IPS DF 19.7 (cell line): Measurements from ENCODE around the gene LCA5.
"Not testable (repeated sequence)": the region's sequence is repeated elsewhere in the genome, so short reads cannot be mapped to it uniquely, and the experiment has no call there.

ENCODE experiments used
- DNase-seq: peaks from one replicate; pipeline ENCODE4 v3.0.0-alpha.2; 2013; ENCODE audit warnings: low read depth, low spot score

The LCA5 gene

DNA sequence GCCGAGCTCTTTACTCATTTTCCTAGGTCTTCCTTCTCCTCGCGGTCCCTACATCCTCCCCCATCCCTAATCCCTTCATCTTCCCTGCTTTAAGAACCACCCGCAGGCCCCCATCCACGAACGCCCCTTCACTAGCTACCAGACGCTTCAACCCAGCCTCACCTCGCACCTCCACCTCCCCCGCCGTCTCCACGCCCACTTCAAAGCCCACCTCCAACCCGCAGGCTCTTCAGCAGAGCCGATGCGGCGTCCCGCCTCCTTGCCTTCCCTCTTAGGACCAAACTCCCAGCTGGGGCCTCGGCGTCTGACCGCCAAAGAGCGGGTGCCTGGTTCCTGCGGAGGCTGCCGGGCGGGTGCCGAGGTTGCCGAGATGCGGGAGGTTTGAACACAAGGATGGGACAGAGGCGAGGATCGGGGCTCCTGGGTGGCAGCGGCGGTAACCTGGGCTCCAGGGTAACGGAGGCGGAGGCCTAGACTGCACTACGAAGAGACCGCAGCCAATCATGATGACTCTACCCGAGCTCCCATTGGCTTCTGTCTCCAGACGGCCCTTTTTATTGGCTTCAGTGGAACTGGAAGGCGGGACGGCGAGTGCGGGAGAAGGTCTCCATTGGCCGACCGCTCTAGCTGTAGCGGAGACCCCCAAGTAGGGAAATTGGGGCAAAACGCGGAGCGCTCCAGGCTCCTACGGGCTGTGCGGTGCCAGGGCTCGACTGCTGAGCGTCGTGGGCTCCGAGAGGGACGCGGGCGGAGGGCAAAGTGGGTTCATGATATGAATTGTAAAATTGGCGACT lies at the start of gene LCA5:
Gene LCA5 (minus strand): TSS at position 477 of the 794 bp plus-strand sequence. CDS start 18,536 bp downstream, outside the sequence.
- DNase-seq: peak; percentile 94

DNA sequence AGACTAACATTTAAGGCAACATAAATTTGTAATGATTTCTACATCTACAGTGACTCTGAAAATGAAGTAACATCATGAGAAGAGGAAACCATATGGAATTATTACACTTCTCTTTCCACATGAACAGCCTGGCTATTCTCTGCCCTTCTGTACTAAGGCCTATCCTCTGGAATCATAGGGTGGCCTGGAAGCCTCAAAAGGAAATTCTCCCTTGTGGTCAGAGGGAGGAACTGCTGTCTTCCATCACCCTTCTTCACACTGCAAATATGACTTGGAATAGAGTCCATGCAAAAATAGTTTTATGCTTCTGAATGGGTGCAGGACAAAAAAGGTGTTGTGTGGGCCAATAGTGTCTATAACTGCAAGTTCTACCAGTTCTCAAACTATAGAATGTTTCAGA lies 49.3 kb upstream of the LCA5 start:
- no peak for DNase-seq

DNA sequence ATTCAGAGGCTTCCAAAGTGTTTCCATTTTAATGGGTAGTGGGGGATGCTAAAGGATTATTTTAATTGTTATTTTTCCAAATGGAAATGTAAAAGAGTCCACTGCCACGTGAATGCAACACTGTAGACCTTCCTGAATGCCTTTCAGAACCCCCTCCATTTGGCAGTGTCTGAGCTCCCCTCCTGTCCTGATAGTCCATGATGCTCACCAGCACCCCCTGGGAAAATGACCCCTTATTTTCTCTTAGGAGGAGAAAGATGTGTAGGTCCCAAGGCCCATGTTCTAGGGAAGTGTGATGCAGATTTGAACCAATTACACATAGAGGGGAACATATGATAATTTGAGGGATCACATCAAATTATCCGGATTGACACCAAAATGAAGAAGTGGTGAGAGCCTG lies 47.1 kb upstream of the LCA5 start:
- no peak for DNase-seq

DNA sequence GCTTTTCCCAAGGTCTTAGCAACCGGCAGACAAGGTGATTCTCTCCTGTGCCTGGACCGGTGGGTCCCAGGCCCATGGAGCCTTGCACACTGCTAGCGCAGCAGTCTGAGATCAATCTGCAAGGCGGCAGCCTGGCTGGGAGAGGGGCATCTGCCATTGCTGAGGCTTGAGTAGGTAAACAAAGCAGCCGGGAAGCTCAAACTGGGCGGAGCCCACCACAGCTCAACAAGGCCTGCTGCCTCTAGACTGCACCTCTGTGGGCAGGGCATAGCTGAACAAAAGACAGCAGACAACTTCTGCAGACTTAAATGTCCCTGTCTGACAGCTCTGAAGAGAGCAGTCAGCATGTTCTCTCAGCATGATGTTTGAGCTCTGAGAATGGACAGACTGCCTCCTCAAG lies 40.7 kb upstream of the LCA5 start:
- DNase-seq: not testable (repeated sequence)

DNA sequence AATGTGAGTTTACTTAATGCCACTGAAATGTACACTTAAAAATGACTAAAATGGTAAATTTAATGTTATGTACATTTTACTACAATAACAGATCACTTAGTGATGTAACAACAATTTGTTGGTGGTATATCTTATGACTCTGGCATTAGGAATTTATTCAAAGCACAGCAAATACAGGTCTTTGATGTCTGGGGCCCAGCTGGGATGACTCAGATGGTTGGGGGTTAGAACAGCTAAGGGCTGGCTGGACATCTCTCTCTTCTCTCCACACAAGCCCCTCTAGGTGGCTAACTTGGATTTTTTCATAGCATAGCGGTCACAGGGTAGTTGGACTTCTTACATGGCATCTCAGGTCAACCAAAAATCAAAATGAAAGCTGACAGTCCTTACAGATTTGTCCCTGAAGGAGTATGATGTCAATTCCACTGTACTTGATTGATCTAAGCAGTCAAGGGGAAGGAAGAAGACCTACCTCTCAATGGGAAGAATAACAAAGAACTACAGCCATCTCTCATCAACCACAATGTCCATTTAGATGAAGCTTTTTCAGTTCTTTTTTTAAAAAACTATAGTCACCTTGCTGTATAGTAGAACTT lies 37.5 kb upstream of the LCA5 start:
- no peak for DNase-seq

DNA sequence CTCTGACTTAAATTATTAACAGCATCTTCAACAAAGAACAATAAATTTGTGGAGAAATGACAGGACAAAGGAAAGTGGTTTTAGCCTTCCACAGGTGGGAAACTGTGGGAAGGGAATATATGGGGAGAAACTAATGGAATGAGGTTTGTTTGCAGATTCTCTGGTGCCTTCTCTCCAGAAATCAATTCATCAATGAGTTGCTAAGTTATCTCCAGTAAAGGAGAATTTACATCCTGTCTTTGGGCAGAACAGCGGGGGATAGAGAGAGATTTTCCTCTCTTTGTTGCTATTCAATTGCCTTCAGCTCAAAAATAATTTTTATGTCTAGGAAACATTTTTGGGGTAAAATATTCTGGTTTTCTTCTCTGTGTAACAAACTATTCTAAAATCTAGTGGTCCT lies 36.9 kb upstream of the LCA5 start:
- no peak for DNase-seq

DNA sequence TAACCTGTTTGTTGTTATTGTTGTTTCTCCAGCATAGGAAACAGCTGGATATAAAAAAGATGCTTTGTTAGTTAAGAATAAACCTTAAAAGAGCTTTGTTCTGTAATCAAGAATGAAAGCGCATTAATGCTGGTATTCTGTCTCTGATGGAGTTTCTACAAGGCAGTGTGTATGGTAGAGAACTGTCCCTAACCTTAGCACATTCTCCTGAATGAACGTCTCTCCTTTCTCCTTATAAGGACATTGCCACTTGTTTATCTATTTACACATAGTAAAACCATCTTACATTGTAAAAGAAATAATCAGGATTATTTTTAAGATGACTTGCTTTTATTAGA lies 33.8 kb upstream of the LCA5 start:
- no peak for DNase-seq

DNA sequence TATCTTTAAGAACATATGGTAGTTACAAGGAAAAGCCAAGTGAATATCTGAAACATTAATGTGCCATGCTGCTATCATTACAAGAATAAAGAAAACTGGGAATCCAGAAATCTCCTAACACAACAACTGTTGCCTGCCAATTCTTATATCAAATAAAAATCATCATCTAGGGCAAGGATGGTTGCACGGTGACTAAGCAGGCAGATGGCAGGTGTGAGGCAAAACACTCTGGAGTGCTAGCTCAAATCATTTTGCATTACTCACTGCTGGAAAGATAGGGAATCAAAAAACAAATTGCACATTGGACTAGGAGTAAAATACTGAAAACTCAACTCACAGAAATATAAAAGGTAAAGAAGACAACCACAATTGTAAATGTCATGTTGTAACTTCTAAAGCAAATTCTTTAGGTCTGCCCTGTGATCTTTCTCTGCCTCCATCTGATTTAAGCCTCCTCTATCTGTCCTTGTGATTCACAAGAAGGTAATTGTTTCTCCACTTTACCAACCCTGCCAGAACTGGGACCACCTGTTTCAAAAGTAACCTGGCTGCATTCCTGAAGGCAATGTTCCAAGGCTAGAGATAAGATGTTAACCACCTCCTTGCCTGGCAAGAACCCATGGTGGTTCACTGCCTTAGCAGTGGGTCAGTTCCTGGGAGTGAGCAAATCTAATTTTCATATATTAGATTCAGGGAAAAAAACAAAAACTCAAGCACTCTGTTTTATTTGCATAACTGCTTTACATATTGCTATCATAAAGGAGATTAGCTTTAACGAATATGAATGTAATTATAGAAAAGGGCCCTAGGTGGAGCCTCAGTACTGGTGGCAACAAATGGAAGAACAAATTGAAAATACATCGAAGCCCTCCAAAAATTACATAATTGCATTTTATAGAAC lies 33.1 kb upstream of the LCA5 start:
- DNase-seq: peak; percentile 84

DNA sequence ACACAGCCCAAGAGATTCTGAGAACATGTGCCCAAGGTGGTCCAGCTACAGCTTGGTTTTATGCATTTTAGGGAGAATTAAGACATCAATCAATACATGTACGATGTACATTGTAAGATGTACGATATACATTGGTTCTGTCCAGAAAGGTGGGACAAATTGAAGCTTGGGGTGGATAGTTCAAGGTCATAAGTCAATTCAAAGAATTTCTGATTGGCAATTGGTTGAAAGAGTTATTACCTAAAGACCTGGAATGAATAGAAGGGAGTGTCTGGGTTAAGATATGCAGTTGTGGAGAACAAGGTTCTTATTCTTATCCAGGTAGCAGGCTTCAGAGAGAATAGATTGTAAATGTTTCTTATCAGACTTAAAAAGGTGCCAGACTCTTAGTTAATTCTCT lies 31.8 kb upstream of the LCA5 start:
- no peak for DNase-seq

DNA sequence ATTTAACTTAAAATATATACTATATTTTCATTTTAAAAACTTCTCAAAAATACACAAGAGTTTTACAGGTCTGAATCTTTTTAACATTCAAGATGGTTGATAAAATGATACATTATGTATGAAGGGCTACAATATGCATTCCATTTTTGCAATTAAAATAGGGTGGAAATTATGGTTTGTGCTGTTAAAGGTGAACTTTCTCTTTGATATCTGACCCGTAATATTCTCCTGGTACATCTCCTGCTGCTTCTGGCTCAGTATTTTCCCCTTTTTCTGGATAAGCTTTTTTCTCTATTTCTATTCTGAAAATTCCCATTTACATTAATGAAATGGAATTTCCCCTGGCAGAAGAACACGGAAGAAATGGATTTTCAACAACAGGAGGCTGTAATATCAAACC lies 27.4 kb upstream of the LCA5 start:
- DNase-seq: no peak

DNA sequence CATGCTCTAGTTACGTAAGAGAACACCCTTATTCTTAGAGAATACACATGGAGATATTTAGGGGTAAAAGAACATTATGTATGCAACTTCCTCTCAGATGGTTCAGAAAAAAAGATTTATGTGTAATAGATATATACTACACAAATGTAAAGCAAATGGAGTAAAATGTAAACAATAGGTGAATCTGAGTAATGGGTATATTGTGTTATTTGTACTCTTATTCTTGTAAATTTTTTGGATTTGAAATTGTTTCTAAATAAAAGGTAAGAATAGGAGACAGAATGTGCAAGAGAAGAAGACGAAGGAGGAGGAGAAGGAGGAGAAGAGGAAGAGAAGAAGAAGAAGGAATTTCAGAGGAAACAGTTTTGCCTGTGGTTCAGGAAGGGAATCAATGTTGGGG lies 22.5 kb upstream of the LCA5 start:
- no peak for DNase-seq

DNA sequence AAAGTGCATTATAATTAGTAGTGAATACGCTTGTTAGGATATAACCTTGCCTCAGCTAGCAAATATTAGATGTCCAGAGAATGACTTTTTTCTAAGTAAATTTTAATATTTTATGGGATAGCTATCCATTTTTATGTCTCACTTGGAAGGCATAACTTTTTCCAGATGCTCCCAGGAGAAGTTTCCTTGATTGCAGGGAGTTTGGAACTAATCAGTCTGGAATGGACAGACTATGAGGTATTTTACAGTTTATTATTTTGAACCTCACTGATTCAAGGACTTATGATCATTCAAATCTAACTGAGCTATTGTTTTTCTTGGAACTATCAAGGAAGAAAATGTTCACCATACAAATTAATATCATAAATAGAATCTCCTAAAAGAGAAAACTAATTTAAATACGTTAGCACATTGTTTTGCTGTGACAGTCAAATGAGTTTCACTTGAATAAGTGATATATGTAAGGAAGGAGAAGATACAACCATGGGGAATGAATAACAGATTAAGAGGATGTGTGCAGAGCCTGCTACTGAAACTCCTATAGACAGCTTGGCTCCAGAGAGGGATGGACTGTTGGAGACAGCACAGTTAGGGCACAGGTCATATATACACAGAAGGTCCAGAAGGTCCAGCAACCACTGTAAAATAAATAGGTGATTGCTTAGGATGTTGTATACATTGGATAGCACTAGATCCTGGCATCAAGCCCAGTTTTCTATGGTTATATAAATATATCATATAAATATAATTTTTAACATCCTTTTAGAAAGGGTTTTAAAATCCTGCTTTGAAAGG lies 20.6 kb upstream of the LCA5 start:
- DNase-seq: no peak

DNA sequence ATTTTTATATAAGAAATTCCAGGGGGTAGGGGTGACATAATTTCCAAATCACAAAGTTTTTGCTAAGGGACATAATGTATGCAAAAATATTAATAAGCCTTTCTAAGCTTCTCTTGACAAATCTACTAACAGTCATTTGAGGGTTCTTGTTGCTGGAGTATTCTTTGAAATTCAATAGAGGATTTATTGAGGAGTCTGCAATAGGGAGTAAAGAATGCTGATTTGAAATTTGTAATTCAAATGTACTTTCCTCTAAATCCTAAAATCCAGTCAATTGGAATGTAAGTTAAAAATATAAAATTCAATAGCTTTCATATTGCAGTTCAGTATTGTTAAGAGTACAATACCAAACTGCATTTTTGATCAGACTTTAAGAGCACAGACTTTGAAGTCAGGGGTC lies 17.1 kb upstream of the LCA5 start:
- DNase-seq: no peak

DNA sequence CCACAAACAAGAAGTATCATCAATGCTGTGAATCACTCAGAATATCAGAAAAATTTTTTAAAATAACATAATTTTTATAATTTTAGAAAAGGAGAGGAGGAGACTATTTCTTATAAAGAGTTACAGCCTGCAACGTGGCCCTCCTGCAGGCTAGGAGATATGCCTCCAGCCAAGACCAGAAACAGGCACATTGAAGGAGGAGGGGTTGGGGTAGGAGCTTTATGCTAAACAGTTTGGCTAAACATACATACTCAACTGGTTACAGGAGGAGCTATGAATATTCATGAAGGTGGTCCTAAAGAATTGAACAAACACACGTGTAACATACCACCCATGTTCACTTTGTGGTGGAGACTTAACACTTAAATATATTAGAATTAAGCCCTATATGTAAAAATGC lies 14.2 kb upstream of the LCA5 start:
- no peak for DNase-seq

DNA sequence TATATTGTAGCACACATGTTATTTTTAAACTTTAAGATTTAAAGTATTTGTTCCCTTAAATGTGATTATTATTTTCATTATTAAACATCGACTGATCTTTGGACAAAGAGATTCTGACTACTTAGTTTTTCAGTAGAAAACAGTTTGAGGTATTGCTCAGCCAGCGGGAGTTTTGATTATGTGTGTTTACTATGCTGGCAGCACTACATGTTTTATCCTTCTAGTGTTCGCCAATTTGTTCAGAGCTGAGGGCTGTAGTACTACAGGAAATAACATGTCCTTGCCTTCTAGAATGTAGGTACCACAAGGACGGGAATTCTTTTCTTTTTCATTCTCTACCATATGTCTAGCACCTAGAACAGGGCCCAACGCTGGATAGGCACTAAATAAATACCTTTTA lies 11.1 kb upstream of the LCA5 start:
- no peak for DNase-seq

DNA sequence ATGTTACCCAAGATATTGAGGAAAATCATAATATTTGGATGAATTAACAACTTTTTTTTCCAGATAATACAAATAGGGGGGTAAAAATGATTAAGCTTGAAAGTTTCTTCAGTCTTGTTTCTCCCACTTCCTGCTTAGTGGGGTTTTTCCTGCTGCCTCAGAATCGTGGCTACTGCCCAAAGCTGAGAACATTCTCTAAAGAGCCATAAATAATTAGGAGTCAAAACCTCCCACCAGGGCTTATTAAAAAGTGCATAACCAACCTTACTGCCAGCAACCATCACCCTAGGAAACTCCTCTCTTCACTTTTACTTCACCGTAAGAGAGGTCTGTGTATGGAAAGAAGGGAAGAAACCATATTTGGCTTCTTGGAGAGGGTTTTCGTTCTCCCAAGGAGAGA lies 9.0 kb upstream of the LCA5 start:
- DNase-seq: no peak

DNA sequence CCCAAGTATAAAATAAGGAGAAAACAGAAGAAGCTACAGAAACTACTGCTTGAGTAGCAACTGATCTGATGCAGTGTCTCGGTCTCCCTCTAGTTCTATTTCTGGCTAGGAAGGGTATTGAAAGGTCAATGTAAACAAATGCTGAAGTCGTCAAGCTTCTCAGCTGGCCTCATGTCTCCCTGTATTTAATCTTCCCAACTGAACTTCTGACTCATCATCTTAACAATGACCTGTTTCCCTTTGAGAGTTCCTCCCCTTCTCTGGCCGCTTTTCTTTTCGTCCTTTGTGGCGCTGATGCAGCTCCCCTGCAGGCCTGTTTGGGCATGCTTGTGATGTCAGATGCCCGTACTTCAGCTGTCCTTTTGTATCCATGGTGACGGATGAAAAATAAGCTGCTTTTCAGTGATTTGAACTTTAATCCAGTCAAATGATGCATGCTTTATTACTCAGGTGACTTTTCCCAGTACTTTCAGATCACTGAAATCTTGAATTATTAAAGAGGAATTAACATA lies 7.8 kb upstream of the LCA5 start:
- DNase-seq: peak; percentile 93

DNA sequence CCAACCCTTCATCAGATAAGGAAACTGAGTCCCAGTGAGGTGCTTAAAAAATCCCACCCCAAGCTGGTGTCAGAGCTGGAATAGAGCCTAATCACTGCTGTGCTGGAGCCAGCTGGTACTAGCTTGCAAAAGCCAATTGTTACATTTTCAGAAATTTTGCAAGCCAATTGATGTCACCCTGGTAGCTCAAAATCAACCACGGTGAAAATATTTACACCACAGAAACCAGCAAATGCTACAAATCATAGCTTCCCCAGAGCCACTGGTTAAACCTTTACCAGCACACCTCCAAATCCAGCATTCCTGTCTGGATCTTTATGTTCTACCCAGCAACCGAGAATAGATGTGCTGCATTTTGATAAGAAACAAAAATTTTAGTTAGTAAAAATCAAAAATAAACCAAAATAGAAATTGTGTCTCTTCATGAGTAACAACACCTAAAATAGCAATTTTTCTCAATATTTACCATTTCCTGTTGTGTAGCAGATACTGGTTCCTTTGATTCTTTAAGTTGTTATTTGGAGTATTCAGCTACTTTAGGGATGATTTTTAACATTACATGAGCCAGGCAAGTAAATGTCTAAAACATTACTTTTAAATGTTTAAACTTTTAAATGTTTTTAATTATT lies 7.2 kb upstream of the LCA5 start:
- no peak for DNase-seq

DNA sequence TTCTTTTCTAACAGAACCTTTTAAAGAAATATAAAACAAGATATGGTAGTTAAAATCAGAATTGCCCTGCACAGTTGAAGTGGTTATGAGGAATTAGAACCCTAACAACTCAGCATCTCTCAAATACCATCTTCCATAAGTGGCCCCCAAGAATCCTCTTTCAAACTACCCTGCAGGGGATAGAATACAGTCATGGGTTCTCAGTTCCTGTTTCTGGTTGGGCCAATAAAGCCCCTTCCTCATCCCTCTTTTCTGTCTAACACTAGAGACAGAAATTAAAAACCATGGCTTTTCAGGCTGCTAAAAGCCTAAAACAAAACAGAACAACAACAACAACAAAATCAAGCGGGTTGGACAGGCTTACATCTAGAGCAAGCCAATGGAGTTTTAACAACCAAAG lies 6.7 kb upstream of the LCA5 start:
- DNase-seq: no peak

DNA sequence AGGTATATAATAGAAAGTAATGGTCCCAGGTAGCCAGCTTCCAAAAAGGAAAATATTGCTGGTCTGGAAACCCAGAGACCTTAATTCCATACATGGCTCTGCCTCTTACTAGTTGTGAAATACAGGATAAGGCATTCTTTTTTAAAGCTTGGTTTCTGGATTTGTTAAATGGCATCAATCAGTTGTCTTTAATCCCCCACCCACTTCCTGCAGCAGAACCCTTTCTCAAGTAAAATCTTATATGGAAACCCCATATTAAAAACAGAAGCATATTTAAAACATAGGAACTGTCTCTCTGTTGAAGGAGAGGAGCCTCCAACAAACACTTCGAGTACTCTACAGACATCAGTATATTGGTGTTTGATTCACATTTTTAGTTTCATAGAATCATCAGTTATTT lies 6.2 kb upstream of the LCA5 start:
- DNase-seq: no peak
